Omental fat pad (tissue), 4 donors: ENCODE data around the gene PRKCA. TPM values are rescaled to one million over a fixed set of nuclear protein-coding genes. Genes with fewer than 3 reads are reported as not detected.

Experiments used
- ATAC-seq: fragments of 150-250 bp; one replicate; pipeline ENCODE4 v1.9.1; 2016; ENCODE audit warnings: mild to moderate bottlenecking, moderate library complexity; ENCODE audit not compliant: low FRiP score
- DNase-seq: peaks from one replicate; pipeline ENCODE4 v3.0.0-alpha.2; 2019; ENCODE audit warnings: low spot score
- CTCF ChIP-seq, 3 donors: fragments of 450-650 bp; IDR thresholded peaks; one replicate each; pipeline ENCODE4 v1.5.1; 2016 to 2017; ENCODE audit warnings: antibody characterized with exemption in 3 of 3, mild to moderate bottlenecking in 3 of 3, moderate library complexity in 2 of 3
- total RNA-seq, 4 donors: library from RNA; depleted of rRNA; stranded (reverse); fragments of >200 nt; gene quantifications; one replicate each; pipeline ENCODE4 v1.1.0, GENCODE V29; 2016

PRKCA gene
- total RNA-seq, 4 donors from 2014 or later, result 6.7 to 14.3 (median 10.3) TPM

- no peak for ATAC-seq
- DNase-seq, result no peak
- TF ChIP-seq CTCF (IDR thresholded peaks at IDR 0.05), result no peak
These were observed 431.3 kb downstream of the PRKCA start for GRCh38 chr17:66733759-66734158.

GRCh38 chr17:66734186-66734943, 432.0 kb downstream of the PRKCA start:
- no peak for TF ChIP-seq CTCF (IDR thresholded peaks at IDR 0.05)
- ATAC-seq (no peak), DNase-seq (no peak)

- DNase-seq (no peak), ATAC-seq (no peak)
- no peak for TF ChIP-seq CTCF (IDR thresholded peaks at IDR 0.05)
These were observed 435.1 kb downstream of the PRKCA start for GRCh38 chr17:66737524-66737923.

- TF ChIP-seq CTCF (IDR thresholded peaks at IDR 0.05), result no peak
- DNase-seq (no peak), ATAC-seq (no peak)
These were observed 435.9 kb downstream of the PRKCA start for GRCh38 chr17:66738301-66738700.

- ATAC-seq, result no peak
- no peak for TF ChIP-seq CTCF (IDR thresholded peaks at IDR 0.05)
- no peak for DNase-seq
These were observed 437.1 kb downstream of the PRKCA start for GRCh38 chr17:66739553-66739952.

GRCh38 chr17:66740226-66740625, 437.8 kb downstream of the PRKCA start:
- ATAC-seq (no peak), DNase-seq (no peak)
- TF ChIP-seq CTCF (IDR thresholded peaks at IDR 0.05), result no peak

GRCh38 chr17:66743511-66743910, 441.1 kb downstream of the PRKCA start:
- ATAC-seq, result no peak

More at GRCh38 chr17:66743511-66743910, 441.1 kb downstream of the PRKCA start:
- TF ChIP-seq CTCF (IDR thresholded peaks at IDR 0.05), result no peak
- DNase-seq, result no peak
